GM18907 (cell line): Measurements from ENCODE around the gene GPBP1.
"Not testable (repeated sequence)": the region's sequence is repeated elsewhere in the genome, so short reads cannot be mapped to it uniquely, and the experiment has no call there.

ENCODE experiments used
- ATAC-seq: cut with Tn5 transposase; IDR thresholded peaks from one replicate; pipeline ENCODE4 v1.9.1; 2021; ENCODE audit warnings: mild to moderate bottlenecking, moderate library complexity; ENCODE audit not compliant: unreplicated experiment

Gene GPBP1

DNA sequence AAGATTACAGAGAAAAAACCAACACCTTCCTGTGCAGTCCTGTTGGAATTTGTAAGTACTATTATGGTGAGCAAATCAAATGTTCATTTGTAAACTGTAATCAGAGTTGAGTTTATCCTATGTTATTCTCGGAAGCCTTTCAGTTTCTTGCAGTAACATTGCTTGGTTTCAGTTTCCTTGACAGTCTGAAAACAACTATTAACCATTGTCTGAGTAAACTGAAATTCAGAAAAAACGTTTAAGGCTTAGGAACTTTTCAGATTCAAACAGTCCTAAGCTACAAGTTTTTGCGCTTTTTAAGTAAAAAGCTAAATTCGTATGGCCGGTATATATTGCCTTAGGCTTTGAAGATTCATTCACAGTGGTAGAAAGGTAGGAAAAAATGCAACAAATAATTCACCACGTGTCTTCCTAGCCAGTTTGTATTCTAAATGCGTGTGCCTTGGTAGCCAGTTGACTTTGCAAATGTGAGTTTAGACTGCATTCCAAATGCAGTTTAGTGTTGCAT lies 2.5 kb downstream of the GPBP1 start:
- ATAC-seq = no peak

- ATAC-seq = no peak
Observed at GRCh38 chr5:57177479-57178156, 3.8 kb downstream of the GPBP1 start.

GRCh38 chr5:57178238-57178637 lies 4.4 kb downstream of the GPBP1 start:
- ATAC-seq = not testable (repeated sequence)

GRCh38 chr5:57179262-57180200 lies 5.7 kb downstream of the GPBP1 start:
- ATAC-seq = no peak

DNA sequence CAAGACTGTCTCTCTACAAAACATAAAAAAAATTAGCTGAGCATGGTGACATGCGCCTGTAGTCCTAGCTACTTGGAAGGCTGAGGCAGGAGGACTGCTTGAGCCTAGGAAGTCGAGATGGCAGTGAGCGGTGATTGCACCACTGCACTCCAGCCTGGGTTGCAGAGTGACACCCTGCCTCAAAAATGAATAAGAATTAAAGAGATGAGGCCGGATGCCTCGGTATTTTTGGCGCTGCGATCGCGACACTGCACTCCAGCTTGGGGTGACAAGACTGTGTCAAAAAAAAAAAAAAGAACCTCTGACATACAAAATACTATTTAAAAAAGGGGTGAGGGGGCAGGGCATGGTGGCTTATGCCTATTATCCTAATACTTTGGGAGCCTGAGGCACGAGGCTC lies 7.3 kb downstream of the GPBP1 start:
- no peak for ATAC-seq

DNA sequence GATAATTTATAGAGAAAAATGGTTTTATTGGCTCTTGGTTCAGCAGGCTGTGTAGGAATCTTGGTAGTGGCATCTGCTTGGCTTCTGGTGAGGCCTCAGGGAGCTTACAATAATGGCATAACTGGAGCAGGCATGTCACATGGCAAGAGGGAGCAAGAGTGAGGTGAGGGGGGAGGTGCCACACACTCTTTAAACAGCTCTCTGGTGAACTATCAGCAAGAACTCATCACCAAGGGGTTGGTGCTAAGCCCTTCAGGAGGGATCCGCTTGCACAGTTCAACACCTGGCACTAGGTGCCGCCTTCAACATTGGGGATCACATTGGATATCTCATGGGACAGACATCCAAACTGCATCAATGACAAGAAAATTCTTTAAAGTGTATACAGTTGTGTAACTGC lies 10.5 kb downstream of the GPBP1 start:
- no peak for ATAC-seq

- ATAC-seq = no peak
Observed at GRCh38 chr5:57185313-57185712, 11.5 kb downstream of the GPBP1 start.

DNA sequence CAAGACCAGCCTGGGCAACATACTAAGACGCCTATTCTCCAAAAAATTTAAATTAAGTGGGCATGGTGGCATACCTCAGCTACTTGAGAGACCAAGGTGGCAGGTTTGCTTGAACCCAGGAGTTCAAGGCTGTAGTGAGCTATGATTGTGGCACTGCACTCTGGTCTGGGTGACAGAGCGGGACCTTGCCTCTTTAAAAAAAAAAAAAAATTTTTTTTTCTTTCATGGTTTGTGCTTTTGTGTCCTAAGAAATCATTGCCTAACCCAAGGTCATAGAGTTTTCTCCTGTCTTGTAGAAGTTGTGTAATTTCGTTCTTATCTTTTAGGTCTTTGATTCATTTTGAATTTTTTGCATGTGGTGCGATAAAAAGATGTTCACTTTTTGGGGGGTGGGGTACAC lies 12.3 kb downstream of the GPBP1 start:
- ATAC-seq = no peak

DNA sequence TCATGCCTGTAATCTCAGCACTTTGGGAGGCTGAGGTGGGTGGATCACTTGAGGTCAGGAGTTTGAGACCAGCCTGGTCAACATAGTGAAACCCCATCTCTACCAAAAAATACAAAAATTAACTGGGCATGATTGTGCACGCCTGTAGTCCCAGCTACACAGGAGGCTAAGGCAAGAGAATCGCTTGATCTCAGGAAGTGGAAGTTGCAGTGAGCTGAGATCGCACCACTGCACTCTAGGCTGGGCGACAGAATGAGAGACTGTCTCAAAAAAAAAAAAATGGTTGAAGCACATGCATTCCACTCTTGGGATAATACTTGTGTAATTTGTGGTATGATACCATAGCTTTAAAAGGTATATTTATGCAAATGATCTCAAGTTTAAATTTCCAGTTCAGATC lies 14.1 kb downstream of the GPBP1 start:
- not testable (repeated sequence) for ATAC-seq

- no peak for ATAC-seq
Observed at GRCh38 chr5:57189515-57189914, 15.7 kb downstream of the GPBP1 start.

DNA sequence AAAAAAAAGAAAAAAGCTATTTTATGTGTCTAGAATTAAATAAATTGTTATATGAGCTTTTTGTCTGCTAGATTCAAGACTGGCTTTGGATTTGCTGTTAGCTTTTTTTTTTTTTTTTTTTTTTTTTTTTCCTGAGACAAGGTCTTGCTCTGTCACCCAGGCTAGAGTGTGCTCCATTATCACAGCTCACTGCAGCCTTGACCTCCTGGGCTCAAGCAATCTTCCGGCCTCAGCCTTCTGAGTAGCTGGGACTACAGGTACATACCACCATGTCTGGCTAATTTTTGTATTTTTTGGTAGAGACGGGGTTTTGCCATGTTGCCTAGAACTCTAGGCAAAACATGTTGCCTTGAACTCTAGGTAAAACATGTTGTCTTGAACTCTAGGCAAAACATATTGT lies 16.7 kb downstream of the GPBP1 start:
- ATAC-seq = no peak

- no peak for ATAC-seq
Observed at GRCh38 chr5:57191163-57191562, 17.3 kb downstream of the GPBP1 start.

- no peak for ATAC-seq
Observed at GRCh38 chr5:57191986-57192385, 18.1 kb downstream of the GPBP1 start.

- not testable (repeated sequence) for ATAC-seq
Observed at GRCh38 chr5:57192832-57193231, 19.0 kb downstream of the GPBP1 start.

GRCh38 chr5:57193757-57194413 lies 20.0 kb downstream of the GPBP1 start:
- ATAC-seq = no peak

- ATAC-seq = no peak
Observed at GRCh38 chr5:57194653-57195052, 20.8 kb downstream of the GPBP1 start.

DNA sequence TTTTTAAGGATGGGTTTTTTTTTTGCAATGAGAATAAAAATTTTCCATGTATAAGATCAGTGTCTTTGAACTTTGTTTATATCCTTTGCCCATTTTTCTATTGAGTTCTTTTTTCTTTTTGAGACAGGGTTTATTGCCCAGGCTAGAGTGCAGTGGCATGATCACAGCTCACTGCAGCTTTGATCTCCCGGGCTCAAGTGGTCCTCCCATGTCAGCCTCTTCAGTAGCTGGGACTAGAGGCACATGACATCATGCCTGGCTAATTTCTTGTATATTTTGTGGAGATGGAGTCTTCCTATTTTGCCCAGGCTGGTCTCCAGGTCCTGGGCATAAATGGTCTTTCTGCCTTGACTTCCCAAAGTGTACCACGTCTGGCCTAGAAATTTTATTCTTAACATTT lies 21.2 kb downstream of the GPBP1 start:
- ATAC-seq = no peak

DNA sequence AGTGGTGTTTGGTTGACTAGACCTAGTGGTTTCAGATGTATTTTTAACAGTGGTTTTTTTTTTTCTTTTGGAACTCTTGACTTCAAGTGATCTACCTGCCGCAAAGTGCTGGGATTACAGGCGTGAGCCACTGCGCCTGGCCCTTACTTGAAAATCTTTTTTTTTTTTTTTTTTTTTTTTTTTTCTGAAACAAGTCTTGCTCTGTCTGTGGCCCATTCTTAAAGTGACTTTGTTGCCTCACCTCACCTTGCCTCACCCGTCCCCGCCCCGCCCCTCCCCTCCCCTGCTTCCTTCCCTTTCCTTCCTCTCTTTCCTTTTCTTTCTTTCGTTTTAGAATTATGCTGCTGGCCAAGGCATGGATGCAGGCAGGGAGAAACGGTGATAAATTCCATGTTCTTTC lies 26.0 kb downstream of the GPBP1 start:
- no peak for ATAC-seq

DNA sequence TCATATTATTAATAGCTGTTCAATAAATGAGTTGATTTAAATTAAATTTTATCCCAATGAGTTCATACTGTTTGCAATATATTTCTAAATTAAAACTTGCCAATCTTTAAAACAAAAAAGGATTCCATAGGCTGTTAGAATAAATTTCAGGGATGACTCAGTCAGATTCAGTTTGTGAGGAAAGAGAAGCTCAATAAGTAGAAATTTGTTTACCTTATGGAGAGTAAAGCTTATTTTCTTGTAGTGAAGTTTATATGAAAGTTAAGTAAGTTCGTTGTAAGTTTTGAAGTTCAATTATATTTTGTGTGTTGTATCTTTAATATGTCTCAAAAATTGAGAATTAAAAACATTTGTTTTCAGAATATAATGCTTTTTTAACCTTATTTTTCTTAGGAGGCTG lies 29.0 kb downstream of the GPBP1 start:
- ATAC-seq = no peak

DNA sequence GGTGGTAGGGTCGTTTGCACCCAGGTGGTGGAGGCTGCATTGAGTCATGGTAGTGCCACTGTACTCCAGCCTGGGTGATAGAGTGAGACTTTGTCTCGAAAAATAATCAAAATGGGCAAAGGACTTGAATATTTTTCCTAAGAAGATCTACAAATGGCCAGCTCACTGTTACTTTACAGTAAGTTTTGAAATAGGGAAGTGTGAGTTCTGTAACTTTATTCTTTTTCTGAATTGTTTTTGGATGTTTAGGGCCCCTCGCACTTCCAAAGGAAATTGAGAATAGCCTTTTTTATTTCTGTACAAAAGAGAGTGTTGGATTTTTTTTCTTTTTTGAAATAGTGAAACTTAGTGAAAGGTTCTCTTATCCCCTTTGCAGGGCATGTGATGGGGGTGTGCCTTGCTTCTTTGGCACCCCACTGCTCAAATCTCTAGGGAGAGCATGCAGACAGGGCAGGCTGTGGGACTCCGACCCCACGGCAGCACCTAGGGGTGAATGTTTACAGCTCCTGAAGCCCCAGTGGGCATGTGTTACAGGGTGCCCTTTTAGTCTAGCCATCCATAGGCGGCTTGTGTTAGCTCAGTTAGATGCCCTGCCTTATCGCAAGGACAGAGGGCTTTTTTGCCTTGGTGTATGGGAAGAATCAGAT lies 33.3 kb downstream of the GPBP1 start:
- no peak for ATAC-seq

- ATAC-seq = no peak
Observed at GRCh38 chr5:57207681-57208080, 33.8 kb downstream of the GPBP1 start.
